Measurements from ENCODE around the gene BOLA2B.

GRCh38 chr16:30155188-30155587, 38.3 kb downstream of the BOLA2B start:
- no peak for TF ChIP-seq CTCF (IDR thresholded peaks at IDR 0.05)
- TF ChIP-seq YY1 (IDR thresholded peaks at IDR 0.05; ENCODE audit: low read depth) = no peak
- TF ChIP-seq TCF12 (IDR thresholded peaks at IDR 0.05) = no peak
- no peak for TF ChIP-seq POLR2AphosphoS5 (IDR thresholded peaks at IDR 0.05; ENCODE audit: low read depth, low read length)

Measured in SK-N-SH (cell line).